Measurements from ENCODE around the gene FBXO27. TPM values are rescaled to one million over a fixed set of nuclear protein-coding genes. Genes with fewer than 3 reads are reported as not detected.
"Not testable (repeated sequence)": the region's sequence is repeated elsewhere in the genome, so short reads cannot be mapped to it uniquely, and the experiment has no call there.

The FBXO27 gene, protein sequence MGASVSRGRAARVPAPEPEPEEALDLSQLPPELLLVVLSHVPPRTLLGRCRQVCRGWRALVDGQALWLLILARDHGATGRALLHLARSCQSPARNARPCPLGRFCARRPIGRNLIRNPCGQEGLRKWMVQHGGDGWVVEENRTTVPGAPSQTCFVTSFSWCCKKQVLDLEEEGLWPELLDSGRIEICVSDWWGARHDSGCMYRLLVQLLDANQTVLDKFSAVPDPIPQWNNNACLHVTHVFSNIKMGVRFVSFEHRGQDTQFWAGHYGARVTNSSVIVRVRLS
- not detected for total RNA-seq

DNA sequence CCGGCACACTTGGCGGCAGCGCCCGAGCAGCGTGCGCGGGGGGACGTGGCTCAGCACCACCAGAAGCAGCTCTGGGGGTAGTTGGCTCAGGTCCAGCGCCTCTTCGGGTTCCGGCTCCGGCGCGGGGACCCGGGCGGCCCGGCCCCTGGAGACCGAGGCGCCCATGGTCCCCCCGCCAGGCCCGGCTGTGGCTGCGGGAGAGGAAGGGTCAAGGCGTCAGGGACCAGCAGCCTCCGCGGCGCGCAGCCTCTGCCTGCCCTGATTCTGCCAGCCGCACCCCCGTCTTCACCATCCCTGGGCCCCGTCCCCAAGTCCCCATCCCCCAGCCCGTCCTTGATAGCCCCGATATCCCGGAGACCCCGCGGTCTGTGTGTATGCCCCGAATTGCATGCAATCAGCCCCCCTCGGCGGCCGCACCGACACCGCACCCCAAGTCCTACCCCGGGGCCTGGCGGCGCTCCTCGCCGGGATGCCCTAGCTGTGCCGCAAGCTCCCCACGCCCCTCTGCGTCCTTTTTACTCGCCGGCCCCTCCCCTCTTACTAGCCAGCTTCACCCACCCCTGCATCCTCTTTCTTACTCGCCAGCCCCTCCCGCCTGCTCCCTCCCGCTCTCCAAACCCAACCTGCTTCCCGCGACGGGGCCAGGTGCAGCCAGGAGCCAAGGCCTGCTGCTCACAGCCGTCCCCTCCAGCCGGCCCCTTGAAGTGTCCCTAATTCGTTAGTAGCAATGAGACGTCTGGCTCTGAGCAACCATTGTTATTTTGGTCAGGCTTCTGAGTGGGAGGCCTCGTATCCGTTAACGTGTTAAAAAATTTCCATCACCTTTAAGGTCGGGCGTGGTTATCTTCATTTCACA is at the start of gene FBXO27:
Gene FBXO27, minus strand, starts transcription at position 487 of the 856 bp plus-strand sequence. Its CDS starts 322 bp downstream, at position 165.
- DNase-seq = no peak

DNA sequence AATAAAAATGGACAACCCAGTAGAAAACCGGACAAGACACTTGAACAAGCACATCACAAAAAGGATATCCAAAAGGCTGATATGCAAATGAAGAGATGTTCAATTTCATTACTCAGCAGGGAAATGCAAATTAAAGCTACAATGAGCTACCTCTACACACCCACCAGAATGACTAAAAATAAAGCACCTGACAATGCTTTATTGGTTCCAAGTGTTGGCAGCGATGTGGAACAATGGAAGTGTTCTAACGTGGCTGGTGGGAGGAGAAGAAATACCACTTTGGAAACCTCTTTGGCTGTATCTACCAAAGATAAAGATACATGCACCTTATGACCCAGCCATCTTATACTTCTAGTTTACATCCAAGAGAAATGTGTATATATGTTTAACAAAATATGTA is 48.1 kb upstream of the FBXO27 start:
- DNase-seq = no peak

DNA sequence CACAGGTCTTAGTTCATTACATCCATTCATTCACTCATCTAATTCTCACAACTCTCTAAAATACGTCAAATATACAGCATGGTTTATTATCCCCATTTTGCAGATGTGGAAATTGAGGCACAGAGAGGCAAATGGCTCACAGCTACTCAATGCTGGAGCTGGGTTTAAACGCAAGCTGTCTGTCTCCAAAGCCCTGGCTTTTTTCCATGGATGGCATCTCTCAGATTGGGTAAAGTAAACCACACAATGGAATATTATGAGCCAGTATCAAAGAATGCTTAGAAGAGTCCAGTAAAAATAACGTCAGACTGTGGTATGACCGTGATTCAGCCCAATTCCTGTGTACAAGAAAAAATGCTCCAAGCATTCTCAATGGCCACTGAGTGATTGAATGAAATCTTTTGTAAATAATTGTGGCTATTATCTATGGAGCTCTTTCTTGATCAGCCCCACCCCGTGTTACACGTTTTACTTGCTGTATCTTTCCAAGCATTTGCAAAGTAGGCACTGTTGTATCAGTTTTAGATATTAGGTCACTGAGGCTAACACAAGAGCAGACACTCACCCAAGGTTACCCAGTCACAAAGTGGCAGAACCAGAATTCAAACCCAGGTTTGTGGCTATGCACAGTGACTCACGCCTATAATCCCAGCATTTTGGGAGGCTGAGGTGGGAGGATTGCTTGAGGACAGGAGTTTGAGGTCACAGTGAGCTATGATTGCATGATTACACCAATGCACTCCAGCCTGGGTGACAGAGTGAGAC is 46.3 kb upstream of the FBXO27 start:
- DNase-seq = no peak

DNA sequence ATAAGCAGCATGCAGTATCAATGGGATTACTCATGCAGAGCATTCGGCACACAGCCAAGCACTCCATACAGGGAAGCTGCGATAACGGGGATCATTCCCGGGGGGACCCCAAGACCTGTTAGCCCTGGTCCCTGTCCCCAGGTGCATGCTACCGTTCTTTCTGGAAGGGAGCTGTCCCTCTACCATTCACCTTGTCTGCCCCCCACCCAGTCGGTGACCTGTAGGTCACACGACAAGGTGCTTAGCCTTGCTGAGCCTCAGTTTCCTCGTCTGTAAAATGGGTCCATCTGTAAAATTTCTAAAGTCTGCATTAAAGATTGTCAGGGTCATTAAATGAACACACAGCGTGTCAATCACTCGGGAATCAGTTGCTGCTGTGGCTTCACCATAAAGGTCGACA is 45.0 kb upstream of the FBXO27 start:
- no peak for DNase-seq

DNA sequence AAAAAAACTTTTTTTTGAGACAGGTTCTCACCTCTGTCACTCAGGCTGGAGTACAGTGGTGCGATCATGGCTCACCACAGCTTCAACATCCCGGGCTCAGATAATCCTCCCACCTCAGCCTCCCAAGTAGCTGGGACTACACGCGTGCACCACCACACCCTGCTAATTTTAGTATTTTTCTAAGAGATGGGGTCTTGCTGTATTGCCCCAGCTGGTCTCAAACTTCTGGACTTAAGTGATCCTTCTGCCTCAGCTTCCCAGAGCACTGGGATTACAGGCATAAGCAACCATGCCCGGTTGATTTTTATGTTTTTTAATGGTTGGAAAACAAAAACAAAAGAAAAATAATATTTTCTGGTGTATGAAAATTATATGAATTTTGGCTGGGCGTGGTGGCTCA is 42.6 kb upstream of the FBXO27 start:
- DNase-seq = no peak

DNA sequence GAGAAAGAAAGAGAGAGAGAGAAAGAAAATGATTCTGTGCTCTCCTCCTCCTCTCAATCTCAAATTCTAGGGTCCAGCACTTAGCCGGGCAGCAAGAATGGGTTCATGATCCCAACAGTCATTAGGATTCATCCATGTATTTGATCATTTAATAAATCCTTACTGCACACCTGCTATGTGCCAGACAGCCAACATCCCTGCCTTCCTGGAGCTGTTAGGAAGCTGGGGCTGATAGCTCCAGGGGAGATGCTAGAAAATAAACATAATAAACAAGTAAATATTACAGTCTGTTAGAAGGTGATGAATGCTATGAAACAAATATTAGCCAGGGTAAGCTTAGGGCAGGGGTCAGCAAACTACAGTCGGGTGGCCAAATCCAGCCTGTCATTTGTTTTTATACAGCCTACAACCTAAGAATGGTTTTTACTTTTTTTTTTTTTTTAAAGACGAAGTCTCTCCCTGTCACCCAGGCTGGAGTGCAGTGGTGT is 41.9 kb upstream of the FBXO27 start:
- no peak for DNase-seq

DNA sequence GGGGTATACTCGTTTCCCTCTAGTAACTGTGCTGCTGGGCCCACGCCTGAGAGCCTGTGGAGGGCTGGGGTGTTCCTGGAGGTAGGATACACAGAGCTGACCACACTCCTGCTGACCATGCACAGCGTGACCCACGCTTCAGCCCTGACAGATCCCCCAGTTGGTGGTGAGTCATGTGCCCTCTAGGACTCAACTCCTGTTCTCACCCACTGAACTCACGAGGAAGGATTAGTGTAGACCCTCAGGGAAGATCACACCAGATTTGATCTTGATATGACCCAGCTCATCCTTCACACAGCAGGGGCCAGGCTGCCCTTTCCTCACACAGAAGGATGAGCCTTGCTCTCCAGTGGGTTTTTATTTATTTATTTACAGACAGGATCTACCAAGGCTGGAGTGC is 38.5 kb upstream of the FBXO27 start:
- no peak for DNase-seq

DNA sequence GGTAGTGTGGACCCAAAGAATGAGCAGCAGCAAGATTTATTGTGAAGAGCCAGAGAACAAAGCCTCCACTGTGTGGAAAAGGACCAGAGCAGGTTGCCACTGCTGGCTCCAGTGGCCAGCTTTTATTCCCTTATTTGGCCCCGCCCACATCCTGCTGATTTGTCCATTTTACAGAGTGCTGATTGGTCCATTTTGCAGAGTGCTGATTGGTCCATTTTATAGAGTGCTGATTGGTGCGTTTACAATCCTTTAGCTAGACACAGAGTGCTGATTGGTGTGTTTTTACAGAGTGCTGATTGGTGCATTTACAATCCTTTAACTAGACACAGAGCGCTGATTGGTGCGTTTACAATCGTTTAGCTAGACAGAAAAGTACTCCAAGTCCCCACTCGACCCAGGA is 35.9 kb upstream of the FBXO27 start:
- not testable (repeated sequence) for DNase-seq

DNA sequence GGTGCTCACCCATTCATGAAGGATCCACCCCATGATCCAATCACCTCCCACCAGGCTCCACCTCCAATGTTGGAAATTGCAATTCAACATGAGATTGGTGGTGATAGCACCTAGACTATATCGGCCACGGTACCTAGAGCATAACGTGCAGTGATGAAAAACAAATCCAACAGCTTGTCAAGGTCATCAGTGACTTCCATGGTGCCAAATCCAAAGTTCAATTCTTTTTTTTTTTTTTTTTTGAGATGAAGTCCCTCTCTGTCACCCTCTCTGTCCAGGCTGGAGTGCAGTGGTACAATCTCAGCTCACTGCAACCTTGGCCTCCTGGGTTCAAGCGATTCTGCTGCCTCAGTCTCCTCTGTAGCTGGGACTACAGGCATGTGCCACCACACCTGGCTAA is 34.8 kb upstream of the FBXO27 start:
- no peak for DNase-seq

DNA sequence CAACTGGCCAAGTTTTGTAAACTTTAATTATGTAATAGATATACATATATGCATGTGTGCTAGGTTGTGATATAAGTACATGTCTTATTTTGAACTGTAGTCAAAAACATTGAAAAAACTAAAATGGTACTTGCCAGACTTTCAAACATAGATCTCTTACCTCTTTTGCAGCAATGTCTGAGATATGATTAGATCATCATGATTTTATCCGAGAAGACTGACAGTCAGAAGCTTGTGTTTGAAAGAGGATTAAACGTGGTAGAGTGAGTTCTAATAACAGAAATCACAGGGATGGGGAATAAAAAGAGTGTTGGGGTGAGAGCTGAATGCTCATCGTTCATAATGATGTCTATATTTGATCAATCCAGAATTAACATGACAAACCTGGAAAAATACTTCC is 33.6 kb upstream of the FBXO27 start:
- DNase-seq = no peak

DNA sequence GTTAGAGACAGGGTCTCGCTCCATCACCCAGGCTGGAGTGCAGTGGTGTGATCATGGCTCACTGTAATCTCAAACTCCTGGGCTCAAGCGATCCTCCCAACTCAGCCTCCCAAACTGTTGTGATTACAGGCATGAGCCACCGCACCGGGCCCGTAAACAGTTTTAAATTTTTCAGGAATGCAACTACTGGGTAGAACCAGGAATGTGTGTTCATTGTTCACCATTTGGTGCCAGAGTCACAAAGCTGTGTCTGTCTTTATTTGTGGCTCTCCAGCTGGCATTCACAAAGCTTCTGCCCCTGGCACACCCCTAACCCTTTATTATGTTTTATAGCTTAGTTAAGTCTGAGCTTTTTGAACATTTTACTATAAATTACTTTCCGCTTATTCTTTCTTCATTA is 32.1 kb upstream of the FBXO27 start:
- no peak for DNase-seq

DNA sequence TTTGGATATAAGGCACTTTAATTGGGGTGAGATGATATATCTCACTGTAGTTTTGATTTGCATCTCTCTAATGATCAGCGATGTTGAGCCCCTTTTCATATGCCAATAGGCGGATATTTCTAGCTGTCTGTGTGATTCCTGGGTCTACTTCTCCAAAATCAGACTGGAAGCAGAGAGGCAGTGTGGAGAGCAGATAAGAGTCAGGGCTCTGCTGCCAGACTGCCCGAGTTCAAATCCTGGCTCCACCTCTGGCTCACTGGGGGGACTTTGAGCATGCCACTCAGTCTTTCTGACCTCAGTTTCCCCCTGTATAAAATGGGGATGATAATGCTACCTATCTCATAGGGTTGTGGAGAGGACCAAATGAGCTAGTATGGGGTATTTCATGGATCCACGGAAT is 27.8 kb upstream of the FBXO27 start:
- no peak for DNase-seq

DNA sequence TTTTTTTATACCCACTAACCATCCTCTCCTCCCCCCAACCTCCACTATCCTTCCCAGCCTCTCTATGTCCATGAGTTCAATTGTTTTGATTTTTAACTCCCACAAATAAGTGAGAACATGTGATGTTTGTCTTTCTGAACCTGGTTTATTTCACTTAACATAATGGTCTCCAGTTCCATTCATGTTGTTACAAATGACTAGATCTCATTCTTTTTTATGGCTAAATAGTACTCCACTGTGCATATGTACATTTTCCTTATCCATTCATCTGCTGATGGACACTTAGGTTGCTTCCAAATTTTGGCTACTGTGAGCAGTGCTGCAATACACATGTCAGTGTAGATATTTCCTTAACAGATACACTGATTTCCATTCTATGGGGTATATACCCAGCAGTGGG is 27.0 kb upstream of the FBXO27 start:
- DNase-seq = no peak

DNA sequence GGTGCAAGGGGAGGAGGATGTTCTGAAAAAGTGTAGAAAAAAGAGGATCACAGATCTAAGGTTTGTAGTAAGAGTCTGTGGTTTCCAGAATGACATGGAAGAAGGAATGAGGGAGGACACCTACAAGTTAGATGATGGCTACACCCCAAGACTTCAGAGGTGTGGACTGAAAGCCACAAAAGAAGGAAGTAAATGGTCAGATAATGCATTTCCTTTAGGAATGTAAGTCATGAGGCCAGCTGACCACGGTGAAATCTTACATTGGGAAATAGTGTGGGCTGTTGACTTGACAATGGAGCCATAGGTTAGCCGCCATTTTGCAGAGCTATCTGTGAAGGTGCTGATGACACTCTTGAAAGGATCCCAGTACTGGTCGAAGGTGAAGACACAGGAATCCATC is 25.3 kb upstream of the FBXO27 start:
- DNase-seq = no peak

DNA sequence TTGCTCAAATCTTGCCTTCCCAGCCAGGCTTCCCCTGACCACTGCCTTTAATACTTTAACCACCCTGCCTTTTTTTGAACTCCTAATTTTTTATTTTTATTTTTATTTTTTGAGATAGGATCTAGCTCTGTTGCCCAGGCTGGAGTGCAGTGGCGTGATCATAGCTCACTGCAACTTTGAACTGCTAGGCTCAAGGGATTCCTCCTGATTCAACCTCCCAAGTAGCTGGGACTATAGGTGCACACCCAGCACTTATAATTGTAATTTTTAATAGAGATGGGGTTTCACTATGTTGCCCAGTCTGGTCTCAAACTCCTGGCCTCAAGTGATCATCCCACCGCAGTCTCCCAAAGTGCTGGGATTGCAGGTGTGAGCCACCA is 21.7 kb upstream of the FBXO27 start:
- no peak for DNase-seq

DNA sequence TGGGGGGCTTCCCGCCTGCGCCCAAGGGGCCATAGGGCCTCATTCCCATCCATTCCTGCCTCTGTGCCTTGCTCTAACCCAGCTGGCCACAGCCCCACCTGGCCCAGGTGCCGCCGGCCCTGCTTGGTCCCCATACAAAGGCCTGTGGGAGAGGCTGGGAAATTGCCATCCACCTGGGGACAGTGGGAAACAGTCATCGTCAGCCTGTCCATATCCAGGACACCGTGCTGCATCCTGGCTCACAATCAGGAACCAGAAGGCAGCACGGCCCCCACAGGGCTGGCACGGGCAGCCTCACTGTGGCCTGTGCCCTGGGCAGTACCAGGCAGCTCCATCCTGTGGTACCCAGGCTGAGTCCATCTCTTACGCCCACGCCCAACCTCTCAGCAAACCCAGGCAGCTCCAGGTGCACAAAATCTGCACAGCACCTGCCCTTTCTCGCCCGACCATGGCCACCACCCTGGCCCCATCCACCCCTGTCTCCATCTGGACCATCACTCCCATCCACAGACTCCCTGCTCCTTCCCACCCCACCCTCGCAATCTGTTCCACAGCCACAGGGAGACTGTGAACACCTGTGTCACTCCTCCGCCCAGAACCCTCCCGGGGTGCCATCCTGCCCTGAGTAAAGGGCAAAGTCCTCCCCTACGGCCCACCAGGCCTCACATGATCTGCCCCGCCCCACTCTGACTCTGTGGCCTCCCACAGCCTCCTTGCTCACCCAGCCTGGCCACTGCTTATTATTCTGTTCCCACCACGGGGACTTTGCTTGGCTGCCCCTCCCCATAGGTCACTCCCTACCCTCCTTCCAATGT is 21.1 kb upstream of the FBXO27 start:
- DNase-seq = no peak

DNA sequence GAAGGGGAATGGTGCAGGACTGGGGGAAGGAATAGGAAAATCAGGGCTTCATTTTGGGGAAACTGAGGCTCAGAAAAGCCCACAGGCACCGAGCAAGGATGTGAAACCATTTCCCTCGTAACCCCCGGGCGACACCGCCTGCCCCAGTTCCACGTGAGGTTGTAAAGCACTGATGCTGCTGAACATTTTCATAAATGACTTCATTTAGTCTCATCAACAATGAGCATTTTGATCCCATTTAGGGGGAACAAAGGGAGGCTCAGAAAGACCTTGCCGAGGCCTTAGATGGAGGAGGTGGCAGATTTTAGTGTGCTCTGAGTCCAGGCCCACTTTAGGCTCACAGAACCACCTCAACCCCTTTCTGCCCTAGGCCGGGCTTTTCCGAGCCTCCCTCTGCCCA is 20.5 kb upstream of the FBXO27 start:
- DNase-seq = no peak

DNA sequence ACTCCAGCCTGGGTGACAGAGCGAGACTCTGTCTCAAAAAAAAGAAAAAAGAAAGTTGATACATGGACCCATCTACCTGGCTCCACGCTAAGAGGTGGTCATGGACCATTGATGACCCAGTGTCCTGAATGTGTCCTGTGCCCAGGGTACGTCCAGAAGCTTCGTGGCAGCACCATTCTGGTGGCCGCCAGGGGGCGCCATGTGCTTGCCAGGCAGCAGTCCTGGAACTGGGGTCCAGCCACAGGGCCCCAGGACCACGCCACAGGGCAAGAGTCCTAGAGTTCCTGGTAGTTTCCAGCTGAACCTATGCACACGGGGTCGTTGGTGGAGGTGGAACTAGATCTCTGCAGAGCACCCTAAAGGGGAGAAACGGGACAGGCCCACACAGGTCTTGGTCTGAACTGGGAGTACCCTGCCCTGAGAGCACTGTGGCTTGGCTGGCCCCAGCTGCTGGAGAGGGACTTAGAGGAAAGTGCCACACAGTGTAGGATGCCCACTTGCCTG is 19.9 kb upstream of the FBXO27 start:
- DNase-seq = peak; percentile 66

DNA sequence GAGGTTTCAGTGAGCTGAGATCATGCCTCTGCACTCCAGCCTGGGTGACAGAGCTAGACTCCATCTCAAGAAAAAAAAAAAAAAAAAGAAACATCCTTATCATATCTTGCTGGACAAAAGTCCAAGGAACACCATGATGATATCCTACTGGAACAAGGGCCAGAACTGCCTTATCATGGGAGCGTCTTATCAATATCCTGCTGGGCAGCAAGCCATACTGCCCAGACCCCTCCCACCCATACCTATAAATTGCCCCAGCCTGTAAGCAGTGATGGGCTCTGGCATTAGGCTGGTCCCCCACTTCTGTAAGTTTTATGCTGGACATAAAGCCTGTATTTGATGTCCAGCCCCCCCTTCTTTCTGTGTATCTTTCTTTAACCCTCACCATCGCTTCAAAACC is 14.7 kb upstream of the FBXO27 start:
- DNase-seq = no peak

DNA sequence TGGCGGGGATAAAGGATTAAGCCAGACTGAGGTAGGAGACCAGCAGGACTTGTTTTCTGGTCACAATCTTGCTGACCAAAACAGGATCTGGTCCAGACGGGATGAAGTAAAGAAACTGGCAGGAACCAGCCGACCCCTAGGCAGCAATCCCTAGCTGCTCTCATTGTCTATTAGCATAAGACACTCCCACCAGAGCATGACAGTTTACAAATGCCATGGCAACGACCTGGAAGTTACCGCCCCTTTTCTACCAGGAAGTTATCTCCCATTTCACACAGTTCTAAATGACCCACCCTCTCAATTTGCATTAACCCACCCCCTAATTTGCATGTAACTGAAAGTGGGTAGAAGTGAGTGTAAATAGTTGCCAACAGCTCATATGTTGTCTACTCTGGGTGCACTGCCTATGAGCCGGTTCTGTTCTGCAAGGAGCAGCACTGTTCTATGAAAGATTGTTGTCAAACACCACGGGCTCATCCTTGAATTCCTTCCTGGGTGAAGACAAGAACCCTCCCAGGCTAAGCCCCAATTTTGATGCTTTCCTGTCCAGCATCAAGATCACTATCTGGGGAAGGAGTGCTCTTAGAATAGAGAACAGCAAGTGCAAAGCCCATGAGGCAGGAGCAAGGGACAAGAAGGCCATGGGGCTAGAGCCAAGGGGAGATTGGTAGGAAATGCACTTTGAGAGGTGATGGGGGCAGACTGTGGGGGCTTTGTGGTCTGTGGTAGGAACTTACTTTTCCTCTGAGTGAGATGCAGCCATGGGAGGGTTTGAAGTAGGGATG is 13.9 kb upstream of the FBXO27 start:
- no peak for DNase-seq

DNA sequence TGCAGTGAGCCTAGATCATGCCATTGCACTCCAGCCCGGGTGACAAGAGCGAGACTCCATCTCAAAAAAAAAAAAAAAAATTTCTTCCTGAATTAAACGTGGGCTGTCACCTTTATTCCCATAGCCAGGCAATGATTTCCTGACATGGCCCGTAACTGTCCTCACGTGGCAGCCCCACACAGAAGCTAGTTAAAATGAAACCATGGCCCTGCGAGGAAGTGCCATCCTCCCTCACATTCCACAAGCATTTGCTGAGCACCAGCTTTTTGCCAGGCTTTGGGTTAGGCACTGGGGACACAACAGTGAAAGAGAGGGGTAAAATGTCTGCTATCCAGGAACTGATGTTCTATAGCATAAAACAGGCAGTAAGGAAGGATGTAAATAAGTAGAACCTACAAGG is 13.2 kb upstream of the FBXO27 start:
- DNase-seq = no peak

DNA sequence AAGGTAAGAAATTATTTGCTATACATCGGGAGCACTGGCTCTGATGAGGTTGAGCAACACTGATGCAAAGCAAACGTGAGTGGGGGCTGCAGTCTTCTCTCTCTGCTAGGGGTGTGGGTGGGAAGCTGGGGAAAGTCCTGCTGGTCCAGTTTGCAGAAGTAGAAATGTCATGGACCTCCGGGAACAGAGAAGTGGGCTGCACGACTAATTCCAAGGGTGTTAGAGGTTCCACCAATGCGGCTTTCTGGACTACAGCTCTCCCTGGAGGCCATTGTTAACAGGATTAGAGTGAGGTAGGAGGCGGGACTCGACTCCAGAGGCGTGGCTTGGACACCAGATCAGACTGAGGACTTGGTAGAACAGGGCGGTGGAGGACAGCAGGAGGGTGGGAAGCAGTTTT is 5.7 kb upstream of the FBXO27 start:
- no peak for DNase-seq

Measured in effector CD4-positive, alpha-beta T cell (primary cell).